ENCODE data around the gene FGF11. TPM values are rescaled to one million over a fixed set of nuclear protein-coding genes. Genes with fewer than 3 reads are reported as not detected.

Gene FGF11
- total and polyA plus RNA-seq, 2 experiments from 2014 or later, result 2.7 to 3.8 TPM

DNA sequence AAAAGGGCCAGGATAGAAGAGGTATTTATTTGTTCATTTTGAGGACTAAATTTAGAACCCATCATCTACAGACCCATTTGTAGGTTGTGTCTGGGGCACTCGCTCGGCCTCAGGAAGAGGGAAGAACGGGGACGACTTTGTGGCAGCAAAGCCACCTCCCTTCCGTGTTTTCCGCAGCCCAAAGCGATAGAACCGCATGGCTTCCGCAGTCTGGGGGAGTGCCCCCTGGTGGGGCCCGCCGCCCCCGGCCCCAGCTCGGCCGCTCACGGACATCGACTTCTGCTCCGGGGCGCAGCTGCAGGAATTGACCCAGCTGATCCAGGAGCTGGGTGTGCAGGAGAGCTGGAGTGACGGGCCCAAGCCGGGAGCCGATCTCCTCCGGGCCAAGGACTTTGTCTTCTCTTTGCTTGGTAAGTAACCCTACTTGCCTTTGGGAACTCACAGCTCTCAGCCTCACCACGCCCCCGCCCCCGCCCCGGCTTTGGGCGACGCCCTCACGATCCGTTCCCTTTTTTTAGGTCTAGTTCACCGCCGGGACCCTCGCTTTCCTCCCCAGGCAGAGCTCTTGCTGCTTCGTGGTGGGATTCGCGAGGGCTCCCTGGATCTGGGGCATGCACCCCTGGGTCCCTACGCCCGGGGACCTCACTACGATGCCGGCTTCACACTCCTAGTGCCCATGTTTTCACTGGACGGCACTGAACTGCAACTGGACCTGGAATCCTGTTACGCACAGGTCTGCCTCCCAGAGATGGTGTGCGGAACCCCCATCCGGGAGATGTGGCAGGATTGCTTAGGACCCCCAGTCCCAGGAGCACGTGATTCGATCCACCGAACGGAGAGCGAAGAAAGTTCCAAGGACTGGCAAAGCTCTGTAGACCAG, 3.4 kb upstream of the FGF11 start:
- Histone ChIP-seq H3K9me2 (replicated peaks; ENCODE audit: insufficient read depth) (no peaks in the 10 kb centered on the region), H3K4me3 (peak overlapping the region; percentile 22), H3K4me2 (peak overlapping the region; percentile 99), H3K27me3 (peaks cover 24% of the 10 kb centered on the region), H3K79me2 (peaks cover 2% of the 10 kb centered on the region), H2AFZ (peak overlapping the region; percentile 23), H3K4me1 (ENCODE audit: insufficient read depth) (peaks cover 47% of the 10 kb centered on the region), H3K9me3 (ENCODE audit: low read depth) (no peaks in the 10 kb centered on the region), H4K20me1 (ENCODE audit: insufficient read depth, poor library complexity, severe bottlenecking) (no peaks in the 10 kb centered on the region), H3K36me3 (replicated peaks; ENCODE audit: insufficient read depth, low read depth) (no peaks in the 10 kb centered on the region), H3K27ac (peak overlapping the region; percentile 65)
- WGBS (ENCODE audit: low lambda C conversion rate, missing lambda C conversion rate), result 9% methylated on average over 38 of the region's 49 CpGs
- no peak for TF ChIP-seq EZH2phosphoT487 (IDR thresholded peaks at IDR 0.05; ENCODE audit: low read depth, severe bottlenecking, unreplicated experiment)
- TF ChIP-seq, protein P1, sequence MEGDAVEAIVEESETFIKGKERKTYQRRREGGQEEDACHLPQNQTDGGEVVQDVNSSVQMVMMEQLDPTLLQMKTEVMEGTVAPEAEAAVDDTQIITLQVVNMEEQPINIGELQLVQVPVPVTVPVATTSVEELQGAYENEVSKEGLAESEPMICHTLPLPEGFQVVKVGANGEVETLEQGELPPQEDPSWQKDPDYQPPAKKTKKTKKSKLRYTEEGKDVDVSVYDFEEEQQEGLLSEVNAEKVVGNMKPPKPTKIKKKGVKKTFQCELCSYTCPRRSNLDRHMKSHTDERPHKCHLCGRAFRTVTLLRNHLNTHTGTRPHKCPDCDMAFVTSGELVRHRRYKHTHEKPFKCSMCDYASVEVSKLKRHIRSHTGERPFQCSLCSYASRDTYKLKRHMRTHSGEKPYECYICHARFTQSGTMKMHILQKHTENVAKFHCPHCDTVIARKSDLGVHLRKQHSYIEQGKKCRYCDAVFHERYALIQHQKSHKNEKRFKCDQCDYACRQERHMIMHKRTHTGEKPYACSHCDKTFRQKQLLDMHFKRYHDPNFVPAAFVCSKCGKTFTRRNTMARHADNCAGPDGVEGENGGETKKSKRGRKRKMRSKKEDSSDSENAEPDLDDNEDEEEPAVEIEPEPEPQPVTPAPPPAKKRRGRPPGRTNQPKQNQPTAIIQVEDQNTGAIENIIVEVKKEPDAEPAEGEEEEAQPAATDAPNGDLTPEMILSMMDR (IDR thresholded peaks at IDR 0.05; ENCODE audit: poor library complexity), result peak; percentile 14
- peak; percentile 64 for DNase-seq (ENCODE audit: low spot score)

DNA sequence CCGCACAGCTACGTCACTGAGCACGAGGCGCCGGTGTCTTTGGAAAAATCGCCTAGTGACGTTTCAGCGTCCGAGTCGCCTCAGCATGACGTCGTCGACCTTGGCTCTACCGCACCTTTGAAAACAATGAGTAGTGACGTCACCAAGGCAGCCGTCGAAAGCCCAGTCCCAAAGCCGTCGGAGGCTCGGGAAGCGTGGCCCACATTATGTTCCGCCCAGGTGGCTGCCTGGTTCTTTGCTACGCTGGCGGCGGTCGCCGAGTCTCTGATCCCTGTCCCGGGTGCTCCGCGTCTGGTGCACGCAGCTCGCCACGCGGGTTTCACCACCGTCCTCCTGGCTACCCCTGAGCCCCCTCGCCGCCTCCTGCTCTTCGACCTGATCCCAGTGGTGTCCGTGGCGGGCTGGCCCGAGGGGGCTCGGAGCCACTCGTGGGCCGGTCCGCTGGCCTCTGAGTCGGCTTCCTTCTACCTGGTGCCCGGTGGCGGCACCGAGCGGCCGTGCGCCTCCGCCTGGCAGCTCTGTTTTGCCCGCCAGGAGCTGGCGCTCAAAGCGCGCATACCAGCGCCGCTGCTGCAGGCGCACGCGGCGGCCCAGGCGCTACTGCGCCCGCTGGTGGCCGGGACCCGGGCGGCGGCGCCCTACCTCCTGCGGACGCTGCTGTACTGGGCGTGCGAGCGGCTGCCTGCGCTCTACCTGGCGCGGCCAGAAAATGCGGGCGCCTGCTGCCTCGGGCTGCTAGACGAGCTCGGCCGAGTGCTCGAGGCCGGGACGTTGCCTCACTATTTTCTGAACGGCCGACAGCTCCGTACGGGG, 2.5 kb upstream of the FGF11 start:
- Histone ChIP-seq H3K4me1 (ENCODE audit: insufficient read depth) (peaks cover 50% of the 10 kb centered on the region), H3K9me3 (ENCODE audit: low read depth) (no peaks in the 10 kb centered on the region), H3K79me2 (peaks cover 2% of the 10 kb centered on the region), H3K4me3 (peak overlapping the region; percentile 8), H2AFZ (peak overlapping the region; percentile 46), H3K27ac (peak overlapping the region; percentile 65), H3K36me3 (replicated peaks; ENCODE audit: insufficient read depth, low read depth) (no peaks in the 10 kb centered on the region), H3K4me2 (peak overlapping the region; percentile 99), H3K9me2 (replicated peaks; ENCODE audit: insufficient read depth) (no peaks in the 10 kb centered on the region), H4K20me1 (ENCODE audit: insufficient read depth, poor library complexity, severe bottlenecking) (no peaks in the 10 kb centered on the region), H3K27me3 (peaks cover 29% of the 10 kb centered on the region)
- TF ChIP-seq EZH2phosphoT487 (IDR thresholded peaks at IDR 0.05; ENCODE audit: low read depth, severe bottlenecking, unreplicated experiment), result no peak
- TF ChIP-seq, protein P1 (IDR thresholded peaks at IDR 0.05; ENCODE audit: poor library complexity), result peak; percentile 76
- WGBS (ENCODE audit: low lambda C conversion rate, missing lambda C conversion rate), result 6% methylated on average over 89 of the region's 92 CpGs
- DNase-seq (ENCODE audit: low spot score), result peak; percentile 95

DNA sequence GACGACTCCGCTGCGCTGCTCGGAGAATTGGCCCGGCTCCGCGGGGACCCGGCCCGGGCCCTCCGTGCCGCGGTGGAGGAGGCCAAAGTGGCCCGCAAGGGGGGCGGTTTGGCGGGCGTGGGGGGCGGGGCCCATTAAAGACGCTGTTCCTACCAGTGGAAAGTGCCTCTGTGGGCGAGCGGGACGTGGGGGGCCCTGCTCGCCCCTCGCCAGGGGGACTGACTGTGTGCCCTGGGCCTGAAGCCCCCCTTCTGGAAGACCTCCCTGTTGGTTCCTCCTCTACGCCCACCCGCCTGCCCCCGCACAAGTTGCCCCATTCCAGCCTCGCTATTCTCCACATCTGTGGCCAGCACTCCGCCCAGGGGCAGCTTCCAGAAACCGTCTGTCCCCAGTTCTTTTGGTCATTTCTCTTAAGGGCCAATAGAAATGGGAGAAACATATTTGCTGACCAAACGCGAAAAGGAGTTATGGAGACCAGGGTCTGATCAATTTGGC, 1.9 kb upstream of the FGF11 start:
- Histone ChIP-seq H3K4me2 (peak overlapping the region; percentile 99), H2AFZ (peak overlapping the region; percentile 46), H3K4me1 (ENCODE audit: insufficient read depth) (peaks cover 50% of the 10 kb centered on the region), H3K36me3 (replicated peaks; ENCODE audit: insufficient read depth, low read depth) (no peaks in the 10 kb centered on the region), H4K20me1 (ENCODE audit: insufficient read depth, poor library complexity, severe bottlenecking) (no peaks in the 10 kb centered on the region), H3K9me3 (ENCODE audit: low read depth) (no peaks in the 10 kb centered on the region), H3K27me3 (peaks cover 29% of the 10 kb centered on the region), H3K9me2 (replicated peaks; ENCODE audit: insufficient read depth) (no peaks in the 10 kb centered on the region), H3K27ac (no peak overlapping the region), H3K79me2 (peaks cover 2% of the 10 kb centered on the region), H3K4me3 (peak overlapping the region; percentile 21)
- 40% methylated on average over 10 of the region's 31 CpGs for WGBS (ENCODE audit: low lambda C conversion rate, missing lambda C conversion rate)
- TF ChIP-seq, protein P1 (IDR thresholded peaks at IDR 0.05; ENCODE audit: poor library complexity), result no peak
- TF ChIP-seq EZH2phosphoT487 (IDR thresholded peaks at IDR 0.05; ENCODE audit: low read depth, severe bottlenecking, unreplicated experiment), result no peak
- no peak for TF ChIP-seq EZH2 (IDR thresholded peaks at IDR 0.05; ENCODE audit: borderline replicate concordance)
- DNase-seq (ENCODE audit: low spot score), result no peak
